Stomach (tissue), 4 donors: Measurements from ENCODE around the gene FUS.

Source experiments
- EP300 ChIP-seq: sonication (generic); formaldehyde crosslinking; IDR thresholded peaks from one replicate; pipeline ENCODE4 v1.6.1; 2017; ENCODE audit warnings: antibody characterized with exemption
- POLR2A ChIP-seq, 4 donors: fragments of 450-650 bp; IDR thresholded peaks; one replicate each; pipeline ENCODE4 v1.6.1; 2016; ENCODE audit warnings: antibody characterized with exemption in 4 of 4, control low read depth in 2 of 4, mild to moderate bottlenecking in 1 of 4, moderate library complexity in 1 of 4
- TF ChIP-seq, protein P1 (sequence below), 7 experiments: fragments of 450-650 bp in 4 of 7; fragments of 200-600 bp in 3 of 7; sonication (generic) in 3 of 7; IDR thresholded peaks; one replicate each; pipeline ENCODE4 v1.5.1; 2016 to 2019; ENCODE audit warnings: antibody characterized with exemption in 7 of 7, control low read depth in 2 of 7, mild to moderate bottlenecking in 1 of 7

DNA sequence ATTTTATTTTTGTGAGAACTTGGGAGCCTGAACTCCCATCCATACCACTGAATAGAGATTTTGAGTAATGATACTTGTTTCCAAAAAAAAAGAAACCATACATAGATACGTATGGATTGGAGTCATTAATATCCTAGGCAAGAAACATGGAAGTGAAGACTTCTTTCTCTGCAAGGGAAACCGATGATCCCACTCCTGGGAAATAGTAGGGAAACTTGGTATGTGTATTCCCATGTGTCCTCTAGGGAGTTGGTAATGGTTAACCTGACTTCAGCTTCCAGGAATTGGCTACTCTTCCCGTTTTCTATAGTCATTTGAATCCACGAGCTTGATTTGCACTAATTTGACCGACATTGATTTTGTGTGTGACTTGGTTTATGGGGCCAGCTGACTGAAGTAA lies 5.4 kb downstream of the FUS start:
- TF ChIP-seq, protein P1, sequence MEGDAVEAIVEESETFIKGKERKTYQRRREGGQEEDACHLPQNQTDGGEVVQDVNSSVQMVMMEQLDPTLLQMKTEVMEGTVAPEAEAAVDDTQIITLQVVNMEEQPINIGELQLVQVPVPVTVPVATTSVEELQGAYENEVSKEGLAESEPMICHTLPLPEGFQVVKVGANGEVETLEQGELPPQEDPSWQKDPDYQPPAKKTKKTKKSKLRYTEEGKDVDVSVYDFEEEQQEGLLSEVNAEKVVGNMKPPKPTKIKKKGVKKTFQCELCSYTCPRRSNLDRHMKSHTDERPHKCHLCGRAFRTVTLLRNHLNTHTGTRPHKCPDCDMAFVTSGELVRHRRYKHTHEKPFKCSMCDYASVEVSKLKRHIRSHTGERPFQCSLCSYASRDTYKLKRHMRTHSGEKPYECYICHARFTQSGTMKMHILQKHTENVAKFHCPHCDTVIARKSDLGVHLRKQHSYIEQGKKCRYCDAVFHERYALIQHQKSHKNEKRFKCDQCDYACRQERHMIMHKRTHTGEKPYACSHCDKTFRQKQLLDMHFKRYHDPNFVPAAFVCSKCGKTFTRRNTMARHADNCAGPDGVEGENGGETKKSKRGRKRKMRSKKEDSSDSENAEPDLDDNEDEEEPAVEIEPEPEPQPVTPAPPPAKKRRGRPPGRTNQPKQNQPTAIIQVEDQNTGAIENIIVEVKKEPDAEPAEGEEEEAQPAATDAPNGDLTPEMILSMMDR (IDR thresholded peaks at IDR 0.05), result no peak
- TF ChIP-seq POLR2A (IDR thresholded peaks at IDR 0.05) (no peak), EP300 (no peak)
